HG03139 (cell line): ENCODE measurements around the gene HCFC1.

Experiments
- ATAC-seq: cut with Tn5 transposase; IDR thresholded peaks from one replicate; pipeline ENCODE4 v1.9.1; 2021; ENCODE audit not compliant: unreplicated experiment

HCFC1 gene

DNA sequence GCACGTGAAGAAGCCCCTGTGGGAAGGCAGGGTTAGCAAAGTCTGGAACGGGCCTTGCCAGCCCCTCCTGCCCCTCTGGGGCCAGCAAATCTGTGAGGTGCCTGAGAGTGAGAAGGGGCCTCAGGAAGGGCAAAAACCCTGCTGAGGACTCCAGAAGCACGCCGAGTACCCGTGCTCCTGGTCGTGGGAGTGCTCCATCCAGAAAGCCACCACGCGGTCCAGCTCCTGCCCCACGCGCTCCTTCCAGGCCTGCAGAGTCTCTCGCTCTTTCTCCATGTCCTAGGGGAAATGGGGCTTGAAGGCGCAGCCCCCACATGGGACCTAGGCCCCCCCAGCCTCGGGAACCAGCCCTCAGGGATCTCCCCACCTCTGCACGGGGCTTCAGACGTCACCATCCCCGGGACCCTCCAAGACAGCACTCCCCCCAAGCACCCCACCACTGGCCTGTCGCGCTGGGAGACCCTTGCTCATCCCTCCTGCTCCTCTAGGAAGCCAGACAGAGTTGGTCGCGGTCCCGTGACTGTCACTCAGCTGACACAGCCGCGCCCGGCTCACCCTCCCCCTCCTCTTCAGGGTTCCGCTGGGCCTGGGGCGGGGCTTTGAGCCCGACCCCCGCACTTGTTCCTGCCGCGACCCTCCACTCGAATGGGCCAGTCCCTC, 27.3 kb downstream of the HCFC1 start, which contains the start of gene RENBP:
Gene RENBP, minus strand, starts transcription at position 504 of the 660 bp plus-strand sequence. Its CDS starts 33 bp downstream, at position 471.
- no peak for ATAC-seq

DNA sequence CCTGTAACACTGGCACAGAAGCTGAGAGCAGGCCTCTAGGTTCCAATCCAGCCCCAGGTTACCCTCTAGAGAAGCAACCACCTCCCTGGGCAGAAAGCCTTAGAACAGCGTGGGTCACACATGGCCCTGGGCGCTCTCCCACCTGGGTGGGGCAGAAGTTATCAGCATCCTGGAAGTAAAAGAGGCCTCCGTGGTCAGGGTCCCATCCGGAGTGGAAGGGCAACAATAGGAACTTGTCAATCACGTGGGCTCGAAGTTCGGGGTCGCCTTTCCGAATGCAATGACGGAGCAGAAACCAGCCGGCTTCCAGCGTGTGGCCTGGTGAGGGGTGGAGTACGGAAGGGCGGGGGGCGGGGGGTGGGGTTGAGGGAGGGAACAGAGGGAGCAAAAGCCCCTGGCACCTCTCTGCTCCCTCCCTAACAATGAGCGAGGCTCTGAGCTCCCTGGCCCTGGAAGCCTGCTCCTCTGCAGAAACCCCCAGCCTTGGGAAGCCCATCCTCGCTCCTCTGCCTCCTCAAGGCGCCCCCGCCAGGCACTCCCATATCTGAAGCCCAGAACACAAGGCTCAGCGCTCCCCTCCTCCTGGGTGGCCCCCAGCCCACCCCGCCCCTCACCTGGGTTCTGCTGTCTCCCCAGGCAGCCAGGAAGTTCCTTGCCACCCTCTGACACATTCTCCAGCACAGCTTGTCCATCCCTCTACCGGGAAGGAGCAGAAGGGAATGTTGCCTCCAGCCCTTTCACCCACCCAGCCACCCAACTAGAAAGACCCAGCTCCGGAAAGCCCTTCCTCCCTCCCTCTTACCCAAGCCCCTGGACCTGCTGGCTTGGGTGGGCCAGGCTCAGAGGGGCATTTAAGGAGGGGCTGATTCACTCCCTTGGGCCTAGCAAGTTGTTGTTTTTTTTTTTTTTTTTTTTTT, 30.0 kb downstream of the HCFC1 start:
- no peak for ATAC-seq

DNA sequence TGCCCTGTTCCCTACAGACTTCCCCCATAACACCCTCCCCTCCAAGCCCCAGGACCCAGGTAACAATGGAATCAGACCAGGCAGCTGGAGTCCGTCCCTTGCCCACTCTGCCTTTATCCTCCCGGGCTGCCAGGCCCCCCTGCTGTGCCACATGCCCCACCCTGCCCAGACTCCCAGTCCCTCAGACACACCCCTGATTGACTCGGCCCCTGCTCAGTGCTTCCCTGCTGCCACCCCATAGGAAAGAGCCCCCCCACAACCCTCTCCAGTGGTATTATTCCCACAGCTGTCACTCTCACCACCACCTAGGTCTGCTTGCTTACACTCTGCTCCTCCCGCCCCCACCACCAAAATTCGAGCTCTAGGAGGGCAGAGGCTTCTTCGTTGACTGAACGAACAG, 32.0 kb downstream of the HCFC1 start:
- no peak for ATAC-seq

DNA sequence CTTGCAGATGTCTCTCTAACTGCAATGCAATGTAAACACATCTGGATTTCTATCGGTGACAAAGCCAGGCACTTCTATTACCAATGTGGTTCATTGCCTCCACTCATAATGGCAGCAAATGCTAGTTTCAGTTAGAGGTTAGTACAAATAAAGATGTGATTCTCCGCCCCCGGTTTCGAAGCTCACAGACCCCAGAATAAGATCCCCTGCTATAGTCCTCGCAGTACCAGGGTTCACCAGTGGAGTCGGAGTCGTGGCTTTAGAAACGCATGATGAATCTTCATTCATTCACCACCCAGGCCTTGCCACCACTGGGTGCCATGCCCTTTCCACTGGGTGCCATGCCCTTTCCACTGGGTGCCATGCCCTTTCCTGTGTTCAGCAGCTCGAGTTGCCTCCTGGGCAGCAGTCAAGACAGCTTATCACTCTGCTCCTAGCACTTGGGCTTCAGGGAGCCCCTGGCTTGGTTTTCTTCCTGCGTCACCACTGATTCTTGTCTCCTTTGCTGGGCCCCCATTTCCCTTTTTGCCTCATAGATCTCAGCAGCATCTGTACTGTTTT, 33.3 kb downstream of the HCFC1 start:
- no peak for ATAC-seq

DNA sequence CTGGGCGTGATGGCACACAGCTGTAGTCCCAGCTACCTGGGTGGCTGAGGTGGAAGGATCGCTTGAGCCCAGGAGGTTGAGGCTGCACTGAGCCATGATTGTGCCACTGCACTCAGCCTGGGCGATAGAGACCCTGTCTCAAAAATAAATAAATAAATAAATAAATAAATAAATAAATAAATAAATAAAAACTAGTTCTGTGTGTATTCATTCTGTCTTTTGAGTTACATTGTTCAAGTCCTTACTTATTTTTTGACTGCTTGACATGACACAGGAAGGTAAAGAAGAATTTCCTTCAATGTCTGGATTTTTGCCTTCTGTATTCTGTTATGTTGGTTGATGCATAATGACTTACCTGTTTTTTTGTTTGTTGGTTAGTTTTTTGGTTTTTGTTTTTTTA, 34.6 kb downstream of the HCFC1 start:
- ATAC-seq: no peak

DNA sequence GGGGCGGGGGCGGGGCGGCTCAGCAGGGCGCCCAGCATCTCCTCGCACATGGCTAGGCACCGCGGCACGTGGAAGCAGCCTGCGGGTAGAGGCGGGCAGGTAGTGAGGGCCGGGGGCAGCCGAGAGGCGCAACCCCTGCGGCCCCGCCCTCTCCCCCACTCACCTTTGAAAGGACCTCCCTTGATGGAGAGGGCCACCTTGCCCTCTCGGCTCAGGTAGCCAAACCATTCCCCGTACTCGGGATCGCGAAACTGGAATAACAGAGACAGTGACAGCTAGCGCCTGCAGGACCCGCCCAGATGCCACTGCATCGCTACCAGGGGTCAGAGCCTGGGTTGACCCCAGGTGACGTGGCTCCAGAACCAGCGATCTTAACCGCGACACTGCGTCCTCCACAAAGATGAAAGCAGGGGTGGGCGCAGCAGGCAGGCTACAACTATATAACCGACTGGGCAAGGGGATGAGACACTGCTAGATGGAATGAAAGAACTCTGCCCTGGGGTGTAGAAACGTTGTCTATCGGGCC, 36.2 kb downstream of the HCFC1 start:
- ATAC-seq: no peak

DNA sequence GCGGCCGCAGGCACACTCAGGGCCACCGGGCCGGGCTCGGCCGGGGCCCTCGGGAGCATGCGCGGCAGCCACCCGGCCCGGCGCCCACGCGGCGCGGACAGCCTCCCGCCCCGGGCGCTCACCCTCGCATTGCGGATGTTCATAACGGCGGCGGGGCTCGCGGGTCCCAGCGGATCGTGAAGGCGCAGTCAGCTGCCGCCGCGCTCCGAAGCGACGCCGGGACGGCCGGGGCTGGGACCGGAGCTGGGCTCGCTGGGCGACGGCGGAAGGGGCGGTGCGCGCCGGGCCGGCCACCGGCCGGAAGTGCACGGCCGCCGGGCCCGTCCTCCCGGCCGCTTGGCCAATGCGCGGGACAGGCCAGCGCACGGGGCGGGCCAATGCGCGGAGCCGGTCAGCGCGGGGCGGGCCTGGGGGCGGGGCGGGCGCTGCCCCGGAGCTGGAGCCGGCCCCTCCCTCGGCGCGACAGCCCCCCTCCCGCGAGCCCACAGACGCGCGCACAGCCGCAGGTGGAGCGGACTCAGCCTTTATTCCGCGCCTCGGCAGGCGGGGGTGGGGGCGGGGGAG, 36.8 kb downstream of the HCFC1 start, which contains the start of gene NAA10:
Gene NAA10, minus strand, starts transcription at position 276 of the 564 bp plus-strand sequence. Its CDS starts 133 bp downstream, at position 143.
- ATAC-seq: peak; percentile 74

DNA sequence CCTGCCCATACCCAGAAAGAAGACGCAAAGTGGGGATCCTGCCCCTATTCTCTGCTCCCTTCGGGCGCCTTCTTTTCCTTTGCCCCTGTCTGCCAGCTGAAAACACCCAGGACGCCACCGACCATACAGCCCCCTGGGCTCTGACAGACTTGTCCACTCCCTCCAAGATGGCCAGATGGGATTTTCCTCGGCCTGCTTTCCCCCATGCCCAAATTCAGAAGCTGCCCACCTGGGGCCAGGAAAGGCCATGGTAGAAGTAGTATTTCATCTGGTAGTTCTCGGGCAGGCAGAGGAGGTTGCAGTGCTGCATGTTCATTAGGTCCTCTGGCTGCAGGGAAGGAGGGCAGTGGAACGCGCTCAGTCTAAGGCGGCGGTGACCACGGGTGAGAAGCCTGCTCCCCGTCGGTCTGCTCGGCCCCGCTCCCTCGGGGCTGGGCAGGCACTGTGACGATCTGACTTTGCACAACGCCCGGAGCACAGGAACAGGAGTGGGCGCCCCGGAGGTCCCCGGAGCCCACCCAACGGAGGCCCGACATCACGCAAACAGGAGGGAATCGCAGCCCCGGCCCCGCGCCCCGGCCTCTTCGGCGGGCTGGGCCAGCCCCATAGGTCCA, 37.4 kb downstream of the HCFC1 start:
- ATAC-seq: no peak

DNA sequence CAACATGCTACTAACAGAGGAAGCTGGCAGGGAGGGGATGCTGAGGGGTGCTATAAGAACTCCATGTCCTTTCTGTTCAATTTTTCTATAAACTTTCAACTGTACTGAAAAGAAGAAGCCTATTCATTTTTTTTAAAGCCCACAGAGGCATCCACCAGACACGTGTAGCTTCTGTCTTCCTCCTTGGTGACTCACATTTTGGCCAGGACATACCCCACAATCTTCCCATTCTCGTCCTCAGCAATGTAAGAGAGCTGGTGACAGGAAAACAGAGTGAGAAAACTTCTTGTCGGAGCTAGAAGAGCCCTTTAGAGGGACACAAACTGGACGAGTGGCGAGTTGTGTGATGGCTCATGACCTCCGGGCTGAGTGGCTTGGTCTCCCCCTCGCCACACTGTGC, 37.9 kb downstream of the HCFC1 start:
- ATAC-seq: no peak

DNA sequence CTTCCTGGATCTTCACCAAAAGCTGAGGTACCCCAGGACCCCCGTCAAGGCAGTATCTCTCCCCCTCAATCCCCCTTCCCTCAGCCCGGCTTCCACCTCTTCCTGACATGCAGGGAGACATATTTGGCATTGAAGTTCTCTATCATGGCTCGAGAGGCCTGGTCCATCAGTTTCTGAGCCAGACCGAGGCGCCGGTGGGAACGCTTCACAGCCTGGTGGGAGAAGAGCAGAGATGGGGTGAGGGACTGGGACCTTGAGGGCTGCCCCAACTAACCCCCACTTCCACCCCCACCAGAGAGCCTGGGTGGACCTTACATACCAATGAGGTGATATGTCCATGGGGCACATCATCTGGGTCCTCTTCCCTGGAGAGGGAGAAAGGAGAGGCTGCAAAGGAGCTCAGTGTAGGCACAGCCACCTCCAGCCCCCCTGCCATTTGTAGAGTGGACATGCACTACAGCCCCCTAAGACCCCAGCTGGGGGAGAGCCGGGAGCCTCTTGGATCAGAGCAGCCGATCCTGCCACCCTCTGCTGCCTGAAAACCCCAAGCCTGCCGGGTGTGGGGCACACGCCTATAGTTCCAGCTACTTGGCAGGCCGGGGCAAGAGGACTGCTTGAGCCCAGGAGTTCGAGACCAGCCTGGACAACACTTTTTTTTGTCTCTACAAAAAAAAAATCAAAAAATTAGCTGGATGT, 39.2 kb downstream of the HCFC1 start:
- no peak for ATAC-seq

DNA sequence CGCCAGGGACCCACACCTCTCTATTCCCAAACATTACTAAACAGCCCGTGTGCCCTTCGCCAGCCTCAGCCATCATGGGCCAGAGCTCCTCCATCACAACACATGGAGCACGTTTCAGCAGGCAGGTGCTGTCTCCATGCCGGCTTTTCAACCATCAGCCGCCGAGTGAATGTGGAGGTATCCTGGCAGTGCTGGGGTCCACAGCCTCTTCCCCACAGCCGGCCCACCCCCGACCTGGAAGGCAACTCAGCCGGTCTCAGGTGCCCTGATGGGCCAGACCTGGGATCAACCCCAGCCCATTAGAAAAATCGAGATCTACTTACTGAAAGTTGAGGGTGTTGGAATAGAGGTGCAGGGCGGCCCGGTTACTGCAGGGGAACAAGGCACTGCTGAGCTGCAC, 39.9 kb downstream of the HCFC1 start:
- no peak for ATAC-seq

DNA sequence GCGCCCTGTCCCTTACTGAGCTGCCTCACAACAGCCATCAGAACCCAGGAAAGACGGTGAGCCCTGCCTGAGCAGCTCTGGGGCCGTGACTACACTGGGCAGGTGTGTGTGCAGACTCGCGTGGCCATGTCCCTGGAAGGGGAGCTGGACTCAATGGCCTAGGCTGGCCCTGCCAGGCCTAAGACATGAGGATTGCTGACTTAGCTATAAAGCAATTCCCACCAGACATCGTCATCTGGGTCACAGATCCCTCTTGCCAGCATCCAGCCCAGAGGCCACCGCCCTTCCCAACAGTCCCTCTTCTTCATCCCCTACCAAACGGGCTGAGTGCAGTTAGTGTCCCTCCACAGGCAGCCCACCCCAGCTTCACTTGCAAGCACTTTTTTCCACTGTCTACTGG, 40.5 kb downstream of the HCFC1 start:
- no peak for ATAC-seq

DNA sequence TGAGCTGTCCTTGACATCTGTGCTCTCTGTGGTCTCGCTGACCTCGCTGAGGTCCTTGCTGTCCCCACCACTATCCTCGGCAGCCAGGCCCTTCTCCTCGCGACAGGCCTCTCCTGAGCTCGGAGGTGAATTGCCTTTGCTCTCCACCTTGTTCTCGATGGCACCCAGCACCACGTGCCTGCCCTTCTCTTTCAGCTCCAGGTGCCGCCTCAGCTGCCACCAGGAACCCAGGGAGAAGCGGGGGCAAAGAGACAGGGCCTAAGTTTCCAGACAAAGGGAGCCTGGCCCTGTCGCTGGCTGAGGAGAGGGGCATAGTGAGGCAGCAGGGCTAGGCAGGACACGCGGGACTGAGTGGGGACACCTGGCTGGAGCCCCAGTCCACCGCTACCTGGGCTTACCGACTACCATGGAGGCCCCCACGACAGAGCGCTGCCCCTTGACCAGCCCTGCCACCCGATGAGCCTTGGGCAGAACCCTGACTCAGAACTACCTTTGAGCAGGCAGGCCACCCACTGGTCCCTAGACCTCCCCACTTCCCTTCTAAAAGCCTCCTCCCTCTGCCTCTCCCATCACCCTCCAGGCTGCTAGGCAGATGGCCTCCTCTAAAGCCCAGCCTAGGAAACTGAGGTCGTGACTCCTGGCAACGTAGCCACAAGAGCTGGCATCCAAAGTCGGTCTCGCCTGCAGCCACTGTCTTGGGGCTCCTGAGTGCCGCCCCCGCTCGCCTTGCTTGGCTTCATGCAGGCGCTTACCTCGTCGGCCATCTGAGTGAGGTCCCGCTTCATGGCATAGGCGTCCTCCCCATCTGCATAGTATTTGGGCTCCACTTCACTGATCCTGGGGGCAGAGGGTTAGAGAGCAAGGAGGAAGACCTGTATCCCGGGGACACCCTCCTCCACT, 41.4 kb downstream of the HCFC1 start:
- no peak for ATAC-seq

DNA sequence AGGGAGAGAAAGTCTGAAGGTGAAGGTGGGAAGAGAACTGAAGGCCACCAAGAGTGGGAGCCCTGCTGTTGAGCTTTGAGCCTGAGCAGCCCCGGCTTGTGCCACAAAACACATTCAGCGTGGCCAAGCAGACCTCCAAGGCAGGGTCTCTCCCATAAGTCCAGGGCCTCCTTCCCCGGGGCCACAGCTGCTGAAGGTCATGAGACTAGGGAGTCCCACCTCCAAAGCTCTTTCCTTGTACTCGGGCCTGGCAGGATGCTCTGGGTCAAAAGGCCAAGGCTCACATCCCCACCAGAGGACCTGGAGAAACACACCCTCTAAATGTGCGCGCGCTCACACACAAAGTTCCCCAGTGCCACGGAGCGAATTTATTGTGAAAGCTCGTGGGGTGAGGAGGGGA, 42.0 kb downstream of the HCFC1 start:
- ATAC-seq: no peak

DNA sequence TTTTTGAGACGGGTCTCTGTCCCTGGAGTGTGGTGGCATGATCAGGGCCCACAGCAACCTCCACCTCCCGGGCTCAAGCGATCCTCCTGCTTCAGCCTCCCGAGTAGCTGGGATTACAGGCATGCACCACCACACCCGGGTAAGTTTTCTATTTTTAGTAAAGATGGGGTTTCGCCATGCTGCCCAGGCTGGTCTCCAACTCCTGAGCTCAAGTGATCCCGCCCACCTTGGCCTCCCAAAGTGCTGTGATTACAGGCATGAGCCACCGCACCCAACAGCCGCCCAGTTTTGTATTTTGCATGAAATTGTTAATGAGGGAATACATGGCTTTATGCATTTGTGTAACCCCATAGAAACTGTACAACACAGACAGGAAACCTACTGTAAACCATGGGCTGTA, 42.8 kb downstream of the HCFC1 start:
- no peak for ATAC-seq

DNA sequence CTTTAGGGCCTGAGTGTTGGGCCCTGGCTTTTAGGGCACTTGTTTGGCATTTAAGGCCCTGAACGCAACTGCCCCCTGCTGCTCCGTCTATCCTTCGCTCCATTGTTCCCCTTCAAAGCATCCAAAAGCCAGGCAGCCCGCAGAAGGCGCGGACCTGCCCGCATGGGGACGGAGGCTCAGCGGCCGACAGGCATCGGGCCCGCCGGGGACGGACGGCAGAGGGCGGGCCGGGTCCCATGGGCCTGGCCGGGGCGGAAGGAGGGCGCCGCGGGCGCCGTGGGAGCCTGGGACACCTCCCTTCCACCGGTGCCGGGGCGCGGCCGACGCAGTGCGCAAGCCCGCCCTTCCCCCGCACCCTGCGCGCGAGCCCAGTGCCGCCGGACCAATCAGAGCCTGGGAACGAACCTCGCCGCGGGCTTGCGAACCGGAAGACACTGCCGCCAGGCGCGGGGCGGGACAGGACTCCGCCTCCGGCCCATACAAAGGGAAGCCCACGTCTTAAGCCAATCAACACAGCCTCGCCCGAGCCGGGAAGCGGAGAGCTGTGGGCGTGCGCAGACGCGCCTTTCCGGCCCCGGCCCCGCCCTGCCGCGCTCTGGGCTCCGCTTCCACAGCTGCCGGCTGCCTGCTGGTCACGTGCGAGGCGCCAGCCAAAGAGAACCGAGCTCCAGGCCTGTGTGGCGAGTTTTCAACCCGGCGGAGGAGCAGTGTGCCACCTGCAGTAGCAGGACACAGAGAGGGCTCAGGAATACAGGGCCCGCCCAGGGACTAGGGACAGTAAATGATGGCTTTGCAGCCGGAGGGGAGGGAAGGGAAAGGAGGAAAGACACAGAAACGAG, 43.5 kb downstream of the HCFC1 start:
- peak; percentile 61 for ATAC-seq

DNA sequence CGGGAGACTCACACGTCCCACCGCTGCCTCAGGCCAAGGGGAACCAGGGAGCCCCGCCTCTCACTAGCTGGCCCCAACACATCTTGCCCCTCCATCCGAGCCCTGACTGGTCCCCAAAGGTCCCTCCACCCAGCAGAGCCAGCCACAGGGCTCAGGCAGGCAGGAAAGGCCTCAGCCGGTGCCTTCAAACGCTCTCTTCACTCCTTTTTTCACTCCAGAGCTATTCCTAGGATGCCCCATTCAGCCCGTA, 44.0 kb downstream of the HCFC1 start:
- ATAC-seq: no peak

DNA sequence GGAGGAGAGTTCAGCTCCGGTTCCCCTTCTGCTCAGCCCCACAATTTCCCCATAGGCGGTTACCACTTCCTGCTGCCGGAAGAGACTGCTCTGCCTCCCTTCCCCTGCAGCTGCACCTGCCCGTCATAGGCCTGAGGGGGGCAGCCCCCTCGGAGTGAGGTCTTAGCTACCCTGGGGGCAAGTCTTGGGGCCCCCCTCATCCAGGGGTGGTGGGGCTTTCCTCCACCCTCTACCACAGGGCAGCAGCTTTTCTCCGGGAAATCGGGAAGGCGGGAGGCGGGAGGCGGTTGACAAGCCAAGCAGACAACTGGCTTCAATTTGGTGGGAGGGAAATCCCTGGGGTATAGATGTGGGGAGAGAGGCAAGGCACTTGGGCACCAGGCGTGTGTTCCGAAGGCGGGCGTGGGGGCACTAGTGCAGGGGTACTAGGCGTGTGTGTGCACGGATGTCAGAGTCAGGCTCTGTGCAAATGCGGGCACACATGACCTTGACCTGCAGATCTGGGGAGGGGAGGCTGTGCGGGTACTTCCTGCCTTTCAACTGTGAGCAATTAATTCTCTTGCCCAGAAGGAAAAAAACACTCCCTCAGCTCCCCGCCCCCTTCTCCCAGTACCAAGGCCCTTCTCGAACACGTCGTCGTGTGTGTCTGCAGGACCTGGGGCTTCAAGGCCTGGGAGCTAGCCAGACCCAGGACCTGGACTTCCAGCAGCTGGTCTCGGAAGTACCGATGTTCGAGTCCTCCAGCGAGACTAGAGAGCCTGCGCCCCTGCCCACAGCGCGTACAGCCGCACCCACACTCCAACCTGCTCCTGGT, 44.6 kb downstream of the HCFC1 start:
- ATAC-seq: no peak
